Suprapubic skin (tissue), 4 donors: ENCODE measurements around the gene LRRC4C.

Source experiments
- CTCF ChIP-seq, 2 donors: fragments of 200-600 bp in 1 of 2; fragments of 450-650 bp in 1 of 2; sonication (generic) in 1 of 2; IDR thresholded peaks; one replicate each; pipeline ENCODE4 v1.5.1; 2016 to 2019; ENCODE audit warnings: antibody characterized with exemption in 2 of 2, mild to moderate bottlenecking in 1 of 2, moderate library complexity in 1 of 2
- EP300 ChIP-seq: sonication (generic); formaldehyde crosslinking; IDR thresholded peaks from one replicate; pipeline ENCODE4 v1.6.1; 2017; ENCODE audit warnings: antibody characterized with exemption
- POLR2A ChIP-seq, 2 donors: fragments of 450-650 bp; IDR thresholded peaks; one replicate each; pipeline ENCODE4 v1.6.1; 2017; ENCODE audit warnings: antibody characterized with exemption in 2 of 2, mild to moderate bottlenecking in 2 of 2, moderate library complexity in 2 of 2
- POLR2AphosphoS5 ChIP-seq, 3 donors: sonication (generic); formaldehyde crosslinking; IDR thresholded peaks; one replicate each; pipeline ENCODE4 v1.6.1; 2017; ENCODE audit warnings: antibody characterized with exemption in 3 of 3

- TF ChIP-seq CTCF (IDR thresholded peaks at IDR 0.05) (no peak), POLR2A (IDR thresholded peaks at IDR 0.05) (no peak), EP300 (no peak), POLR2AphosphoS5 (IDR thresholded peaks at IDR 0.05) (no peak)
Measured at GRCh38 chr11:41313226-41313625, 146.2 kb downstream of the LRRC4C start.
